Measurements from ENCODE around the gene EPG5.

GRCh38 chr18:45974088-45974536 is 7.0 kb upstream of the EPG5 start:
- TF ChIP-seq CTCF (IDR thresholded peaks at IDR 0.05; ENCODE audit: extremely low read depth in 1 of 2, insufficient read depth in 1 of 2, low read depth in 1 of 2, low read length in 2 of 2) (peak; percentile 54 to 65), MAX (IDR thresholded peaks at IDR 0.05; ENCODE audit: insufficient read depth, insufficient read length) (no peak)
